Activated CD8-positive, alpha-beta memory T cell treated with anti-CD3 and anti-CD28 coated beads for 48 hours (primary cell): ENCODE results near the gene DYNLT3.
A peak's percentile ranks its signal among the peaks of the same experiment; 100 is the strongest.

Experiments
- DNase-seq, 3 experiments: peaks; one replicate each; pipeline ENCODE4 v3.0.0-alpha.2; 2020; ENCODE audit warnings: low read depth in 2 of 3, low spot score in 2 of 3

The DYNLT3 gene

GRCh38 chrX:37844622-37845021, 2.7 kb downstream of the DYNLT3 start:
- DNase-seq, result no peak

GRCh38 chrX:37840931-37841330, 6.4 kb downstream of the DYNLT3 start:
- DNase-seq, result no peak

- no peak for DNase-seq
Measured at GRCh38 chrX:37834937-37835336, 12.4 kb downstream of the DYNLT3 start.

GRCh38 chrX:37830371-37830770, 17.0 kb downstream of the DYNLT3 start:
- no peak for DNase-seq

- no peak for DNase-seq
Measured at GRCh38 chrX:37829721-37830120, 17.6 kb downstream of the DYNLT3 start.

- peak in 1 of 3 experiments; percentile 22 for DNase-seq
Measured at GRCh38 chrX:37825215-37825842, 22.0 kb downstream of the DYNLT3 start.

- no peak for DNase-seq
Measured at GRCh38 chrX:37824491-37825214, 22.7 kb downstream of the DYNLT3 start.

GRCh38 chrX:37820646-37821045, 26.7 kb downstream of the DYNLT3 start:
- no peak for DNase-seq

GRCh38 chrX:37818031-37818430, 29.3 kb downstream of the DYNLT3 start:
- DNase-seq, result no peak

- DNase-seq, result no peak
Measured at GRCh38 chrX:37817579-37817978, 29.8 kb downstream of the DYNLT3 start.

- DNase-seq, result no peak
Measured at GRCh38 chrX:37817176-37817575, 30.2 kb downstream of the DYNLT3 start.

- no peak for DNase-seq
Measured at GRCh38 chrX:37816766-37817165, 30.6 kb downstream of the DYNLT3 start.

GRCh38 chrX:37815366-37815765, 32.0 kb downstream of the DYNLT3 start:
- DNase-seq, result no peak

GRCh38 chrX:37813570-37813969, 33.8 kb downstream of the DYNLT3 start:
- no peak for DNase-seq

- DNase-seq, result no peak
Measured at GRCh38 chrX:37812110-37812509, 35.3 kb downstream of the DYNLT3 start.

- no peak for DNase-seq
Measured at GRCh38 chrX:37809970-37810369, 37.4 kb downstream of the DYNLT3 start.

GRCh38 chrX:37803057-37803456, 44.3 kb downstream of the DYNLT3 start:
- no peak for DNase-seq

- DNase-seq, result no peak
Measured at GRCh38 chrX:37802028-37802427, 45.3 kb downstream of the DYNLT3 start.

- no peak for DNase-seq
Measured at GRCh38 chrX:37800717-37801116, 46.7 kb downstream of the DYNLT3 start.

GRCh38 chrX:37799936-37800335, 47.4 kb downstream of the DYNLT3 start:
- DNase-seq, result no peak

- no peak for DNase-seq
Measured at GRCh38 chrX:37796805-37797204, 50.6 kb downstream of the DYNLT3 start.

- DNase-seq, result no peak
Measured at GRCh38 chrX:37796310-37796709, 51.1 kb downstream of the DYNLT3 start.
